ENCODE measurements around the gene CHKA.

GRCh38 chr11:68143310-68143689 is 22.1 kb upstream of the CHKA start:
- TF ChIP-seq POLR2A (IDR thresholded peaks at IDR 0.05; ENCODE audit: low read length) (no peak), GATA1 (IDR thresholded peaks at IDR 0.05; ENCODE audit: low read depth, low read length) (no peak)
